ENCODE measurements around the gene LRRC59. TPM values are rescaled to one million over a fixed set of nuclear protein-coding genes. Genes with fewer than 3 reads are reported as not detected.

LRRC59 gene
- total RNA-seq, 2 experiments from 2014 or later = 45.1 to 51.5 TPM

DNA sequence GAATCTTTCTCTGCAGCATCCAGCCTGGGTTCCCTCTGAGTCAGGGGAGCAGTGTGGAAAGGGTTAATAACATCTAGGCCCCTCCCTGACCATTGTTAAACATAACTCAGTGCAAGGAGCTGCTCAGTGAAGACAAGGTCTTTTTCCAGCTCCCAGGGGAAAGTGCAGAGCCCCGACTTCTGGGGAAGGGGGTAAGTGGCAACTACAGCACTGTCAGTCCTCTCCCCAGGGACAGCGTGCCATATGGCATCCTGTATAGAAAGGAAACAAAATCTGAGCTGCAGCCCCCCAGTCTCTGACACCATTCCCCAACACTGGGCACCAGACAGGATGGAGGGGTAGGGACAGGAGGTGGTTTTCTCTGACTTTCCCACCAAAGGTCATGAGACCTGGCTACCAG, 32.2 kb downstream of the LRRC59 start:
- Mint-ChIP-seq H3K27ac (no peak overlapping the region), H3K27me3 (no peaks in the 10 kb centered on the region), H3K4me3 (no peak overlapping the region), H3K4me1 (ENCODE audit: low read depth) (peaks cover 9% of the 10 kb centered on the region), H3K9me3 (no peaks in the 10 kb centered on the region), H3K36me3 (ENCODE audit: low read depth) (peaks cover 53% of the 10 kb centered on the region)
- Histone ChIP-seq H3K9me3 (ENCODE audit: control insufficient read depth in 1 of 2, insufficient read depth in 1 of 2, low read length in 2 of 2) (no peaks in the 10 kb centered on the region), H3K27ac (ENCODE audit: low read depth in 1 of 2, low read length in 2 of 2) (no peak overlapping the region), H3K36me3 (ENCODE audit: insufficient read depth, low read length) (peaks cover 57% of the 10 kb centered on the region), H3K4me3 (ENCODE audit: low read length) (no peak overlapping the region), H3K4me1 (ENCODE audit: insufficient read depth, low read length) (peaks cover 11% of the 10 kb centered on the region), H3K27me3 (ENCODE audit: control insufficient read depth in 1 of 2, insufficient read depth in 2 of 2, low read length in 2 of 2) (no peaks in the 10 kb centered on the region)
- ChIA-PET CTCF (interaction anchor here (1.6 kb wide), 1 partner anchor 32 kb away, joined by 7 read pairs; the partner anchor contains the start of gene LRRC59), POLR2A (no interaction called here)
- TF ChIP-seq, protein P1, sequence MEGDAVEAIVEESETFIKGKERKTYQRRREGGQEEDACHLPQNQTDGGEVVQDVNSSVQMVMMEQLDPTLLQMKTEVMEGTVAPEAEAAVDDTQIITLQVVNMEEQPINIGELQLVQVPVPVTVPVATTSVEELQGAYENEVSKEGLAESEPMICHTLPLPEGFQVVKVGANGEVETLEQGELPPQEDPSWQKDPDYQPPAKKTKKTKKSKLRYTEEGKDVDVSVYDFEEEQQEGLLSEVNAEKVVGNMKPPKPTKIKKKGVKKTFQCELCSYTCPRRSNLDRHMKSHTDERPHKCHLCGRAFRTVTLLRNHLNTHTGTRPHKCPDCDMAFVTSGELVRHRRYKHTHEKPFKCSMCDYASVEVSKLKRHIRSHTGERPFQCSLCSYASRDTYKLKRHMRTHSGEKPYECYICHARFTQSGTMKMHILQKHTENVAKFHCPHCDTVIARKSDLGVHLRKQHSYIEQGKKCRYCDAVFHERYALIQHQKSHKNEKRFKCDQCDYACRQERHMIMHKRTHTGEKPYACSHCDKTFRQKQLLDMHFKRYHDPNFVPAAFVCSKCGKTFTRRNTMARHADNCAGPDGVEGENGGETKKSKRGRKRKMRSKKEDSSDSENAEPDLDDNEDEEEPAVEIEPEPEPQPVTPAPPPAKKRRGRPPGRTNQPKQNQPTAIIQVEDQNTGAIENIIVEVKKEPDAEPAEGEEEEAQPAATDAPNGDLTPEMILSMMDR (IDR thresholded peaks at IDR 0.05) = no peak
- intact Hi-C loops (cut with DNase I, micrococcal nuclease) = loop anchor here in 1 of 2 experiments (5.0 kb wide), 1 partner anchor 903 kb away; no protein-coding TSS in a partner anchor
- ATAC-seq (ENCODE audit: poor library complexity) = no peak
- no peak for DNase-seq

DNA sequence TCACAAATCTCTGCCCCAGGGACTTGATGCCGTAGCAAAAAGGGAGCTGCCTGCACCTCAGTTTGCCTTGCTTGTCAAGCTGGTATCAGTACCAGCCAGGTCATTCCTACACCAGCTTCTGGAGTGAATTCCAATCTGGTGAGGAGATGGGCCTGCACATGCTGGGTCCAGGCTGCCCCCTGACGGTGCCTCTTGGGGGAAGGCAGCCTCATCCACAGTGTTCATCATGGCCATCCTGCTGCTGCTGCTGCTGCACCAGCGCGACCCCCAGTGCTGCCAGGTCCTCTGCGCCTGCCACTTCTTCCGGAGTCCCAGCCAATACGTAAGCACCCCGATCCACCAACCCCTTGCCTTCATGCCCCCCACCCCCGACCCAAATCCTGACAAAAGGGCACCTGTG, 32.6 kb downstream of the LRRC59 start:
- Mint-ChIP-seq H3K9me3 (no peaks in the 10 kb centered on the region), H3K36me3 (ENCODE audit: low read depth) (peaks cover 49% of the 10 kb centered on the region), H3K4me1 (ENCODE audit: low read depth) (peaks cover 9% of the 10 kb centered on the region), H3K4me3 (no peak overlapping the region), H3K27me3 (no peaks in the 10 kb centered on the region), H3K27ac (no peak overlapping the region)
- TF ChIP-seq, protein P1 (IDR thresholded peaks at IDR 0.05) = no peak
- H3K4me1 ChIP-seq (ENCODE audit: insufficient read depth, low read length) = peaks cover 11% of the 10 kb centered on the region
- CTCF ChIA-PET = interaction anchor here (1.6 kb wide), 1 partner anchor 33 kb away, joined by 7 read pairs; the partner anchor contains the start of gene LRRC59
- H3K27ac ChIP-seq (ENCODE audit: low read depth in 1 of 2, low read length in 2 of 2) = no peak overlapping the region
- H3K27me3 ChIP-seq (ENCODE audit: control insufficient read depth in 1 of 2, insufficient read depth in 2 of 2, low read length in 2 of 2) = no peaks in the 10 kb centered on the region
- no peak for ATAC-seq (ENCODE audit: poor library complexity)
- POLR2A ChIA-PET = no interaction called here
- peaks cover 57% of the 10 kb centered on the region for H3K36me3 ChIP-seq (ENCODE audit: insufficient read depth, low read length)
- no peak overlapping the region for H3K4me3 ChIP-seq (ENCODE audit: low read length)
- DNase-seq = no peak
- H3K9me3 ChIP-seq (ENCODE audit: control insufficient read depth in 1 of 2, insufficient read depth in 1 of 2, low read length in 2 of 2) = no peaks in the 10 kb centered on the region
- intact Hi-C loops (cut with DNase I, micrococcal nuclease) = loop anchor here in 1 of 2 experiments (5.0 kb wide), 2 partner anchors 33 to 902 kb away; partner anchors contain the start of gene LRRC59

DNA sequence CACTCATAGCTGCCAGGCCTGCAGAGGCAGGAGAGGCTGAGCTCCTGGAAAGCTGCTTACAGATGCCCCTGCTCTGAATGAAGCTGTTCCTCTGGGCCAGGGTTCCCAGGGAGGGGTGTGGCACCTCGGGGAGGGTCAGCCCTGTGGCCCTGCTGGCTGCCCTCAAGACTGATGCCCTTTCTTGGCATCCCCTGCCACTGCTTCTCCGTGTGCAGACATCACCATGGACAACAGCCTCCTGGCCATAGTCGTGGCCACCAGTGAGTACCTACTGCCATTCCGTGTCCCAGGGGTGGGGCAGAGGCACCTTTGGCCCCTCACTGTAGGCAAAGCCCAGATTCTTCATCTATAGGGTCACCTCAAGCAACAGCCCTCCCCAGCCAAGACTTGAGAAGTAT, 33.3 kb downstream of the LRRC59 start:
- H3K27ac ChIP-seq (ENCODE audit: low read depth in 1 of 2, low read length in 2 of 2) = no peak overlapping the region
- peaks cover 56% of the 10 kb centered on the region for H3K36me3 ChIP-seq (ENCODE audit: insufficient read depth, low read length)
- ChIA-PET CTCF (no interaction called here), POLR2A (interaction anchor here (3.1 kb wide), 1 partner anchor 34 kb away, joined by 35 read pairs; the partner anchor contains the start of gene LRRC59)
- TF ChIP-seq, protein P1 (IDR thresholded peaks at IDR 0.05) = no peak
- H3K4me3 ChIP-seq (ENCODE audit: low read length) = no peak overlapping the region
- H3K9me3 ChIP-seq (ENCODE audit: control insufficient read depth in 1 of 2, insufficient read depth in 1 of 2, low read length in 2 of 2) = no peaks in the 10 kb centered on the region
- no peaks in the 10 kb centered on the region for H3K27me3 ChIP-seq (ENCODE audit: control insufficient read depth in 1 of 2, insufficient read depth in 2 of 2, low read length in 2 of 2)
- ATAC-seq (ENCODE audit: poor library complexity) (no peak), DNase-seq (no peak)
- Mint-ChIP-seq H3K4me1 (ENCODE audit: low read depth) (peaks cover 9% of the 10 kb centered on the region), H3K4me3 (no peak overlapping the region), H3K9me3 (no peaks in the 10 kb centered on the region), H3K36me3 (ENCODE audit: low read depth) (peaks cover 47% of the 10 kb centered on the region), H3K27ac (no peak overlapping the region), H3K27me3 (no peaks in the 10 kb centered on the region)
- H3K4me1 ChIP-seq (ENCODE audit: insufficient read depth, low read length) = peaks cover 11% of the 10 kb centered on the region
- intact Hi-C loops (cut with DNase I, micrococcal nuclease) = loop anchor here in 1 of 2 experiments (5.0 kb wide), 1 partner anchor 33 kb away; the partner anchor contains the start of gene LRRC59
